ENCODE data around the gene CD2BP2. TPM values are rescaled to one million over a fixed set of nuclear protein-coding genes. Genes with fewer than 3 reads are reported as not detected.

Gene CD2BP2
- 10 to 100 TPM; 44.8 to 76.1 TPM for total RNA-seq

DNA sequence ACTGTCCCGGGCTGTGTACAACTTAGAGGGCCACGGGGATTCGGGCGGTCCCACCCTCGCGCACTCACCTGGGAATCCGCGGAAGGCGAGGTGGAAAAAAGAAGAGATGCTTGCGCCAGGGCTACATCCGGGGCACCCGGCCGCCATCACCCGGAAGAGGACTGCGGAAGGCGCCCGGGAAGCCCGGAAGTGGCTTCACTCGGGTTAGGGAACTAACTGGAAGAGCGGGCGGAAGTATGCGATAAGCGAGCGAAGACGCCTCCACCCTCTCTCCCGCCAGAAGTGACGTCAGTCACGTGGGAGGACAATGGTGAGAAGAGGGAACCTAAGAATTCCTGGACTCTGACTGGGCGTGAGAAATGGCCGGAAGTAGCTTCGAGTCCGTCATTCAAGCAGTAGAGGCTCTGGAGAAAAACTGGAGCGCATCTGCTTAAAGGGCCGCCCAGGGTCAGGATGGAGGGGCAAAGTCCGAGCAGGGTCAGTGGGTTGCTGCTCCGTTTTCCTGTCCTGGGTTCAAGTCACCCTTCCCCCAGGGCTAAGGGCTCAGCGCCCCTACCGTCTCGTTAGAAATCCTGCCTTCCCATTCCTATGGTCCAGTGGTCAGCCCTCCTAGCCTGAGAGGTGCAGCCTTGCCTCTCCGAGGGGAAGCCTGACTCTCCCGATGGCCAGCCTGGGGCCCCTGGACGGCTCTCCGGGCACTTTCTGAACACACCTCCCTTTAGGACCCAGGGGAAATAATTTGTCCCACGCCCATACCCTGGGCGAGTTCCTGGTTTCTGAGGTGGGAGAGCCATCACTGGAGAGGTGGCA lies at the start of gene CD2BP2:
Gene CD2BP2, minus strand, starts transcription at position 165 of the 810 bp plus-strand sequence. CDS start 627 bp downstream, outside the sequence.
- peak within 1 kb of the TSS; percentile 97 for H3K9ac ChIP-seq (ENCODE audit: low read depth in 2 of 2, low read length in 2 of 2)
- H3K36me3 ChIP-seq, result peaks cover 8% of the 10 kb centered on the region
- TF ChIP-seq, protein P1, sequence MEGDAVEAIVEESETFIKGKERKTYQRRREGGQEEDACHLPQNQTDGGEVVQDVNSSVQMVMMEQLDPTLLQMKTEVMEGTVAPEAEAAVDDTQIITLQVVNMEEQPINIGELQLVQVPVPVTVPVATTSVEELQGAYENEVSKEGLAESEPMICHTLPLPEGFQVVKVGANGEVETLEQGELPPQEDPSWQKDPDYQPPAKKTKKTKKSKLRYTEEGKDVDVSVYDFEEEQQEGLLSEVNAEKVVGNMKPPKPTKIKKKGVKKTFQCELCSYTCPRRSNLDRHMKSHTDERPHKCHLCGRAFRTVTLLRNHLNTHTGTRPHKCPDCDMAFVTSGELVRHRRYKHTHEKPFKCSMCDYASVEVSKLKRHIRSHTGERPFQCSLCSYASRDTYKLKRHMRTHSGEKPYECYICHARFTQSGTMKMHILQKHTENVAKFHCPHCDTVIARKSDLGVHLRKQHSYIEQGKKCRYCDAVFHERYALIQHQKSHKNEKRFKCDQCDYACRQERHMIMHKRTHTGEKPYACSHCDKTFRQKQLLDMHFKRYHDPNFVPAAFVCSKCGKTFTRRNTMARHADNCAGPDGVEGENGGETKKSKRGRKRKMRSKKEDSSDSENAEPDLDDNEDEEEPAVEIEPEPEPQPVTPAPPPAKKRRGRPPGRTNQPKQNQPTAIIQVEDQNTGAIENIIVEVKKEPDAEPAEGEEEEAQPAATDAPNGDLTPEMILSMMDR (IDR thresholded peaks at IDR 0.05), result no peak
- H3K27ac ChIP-seq, result peak within 1 kb of the TSS; percentile 94
- H3K27me3 ChIP-seq, result no peaks in the 10 kb centered on the region
- H3K4me3 ChIP-seq, result peak within 1 kb of the TSS; percentile 80
- DNase-seq, result peak; percentile 98
- H3K4me1 ChIP-seq, result peaks cover 7% of the 10 kb centered on the region
- intact Hi-C loops (cut with DNase I), result loop anchor here (10.0 kb wide), 1 partner anchor 261 kb away; the partner anchor contains the start of genes TBX6 and YPEL3
- no peaks in the 10 kb centered on the region for H3K9me3 ChIP-seq

DNA sequence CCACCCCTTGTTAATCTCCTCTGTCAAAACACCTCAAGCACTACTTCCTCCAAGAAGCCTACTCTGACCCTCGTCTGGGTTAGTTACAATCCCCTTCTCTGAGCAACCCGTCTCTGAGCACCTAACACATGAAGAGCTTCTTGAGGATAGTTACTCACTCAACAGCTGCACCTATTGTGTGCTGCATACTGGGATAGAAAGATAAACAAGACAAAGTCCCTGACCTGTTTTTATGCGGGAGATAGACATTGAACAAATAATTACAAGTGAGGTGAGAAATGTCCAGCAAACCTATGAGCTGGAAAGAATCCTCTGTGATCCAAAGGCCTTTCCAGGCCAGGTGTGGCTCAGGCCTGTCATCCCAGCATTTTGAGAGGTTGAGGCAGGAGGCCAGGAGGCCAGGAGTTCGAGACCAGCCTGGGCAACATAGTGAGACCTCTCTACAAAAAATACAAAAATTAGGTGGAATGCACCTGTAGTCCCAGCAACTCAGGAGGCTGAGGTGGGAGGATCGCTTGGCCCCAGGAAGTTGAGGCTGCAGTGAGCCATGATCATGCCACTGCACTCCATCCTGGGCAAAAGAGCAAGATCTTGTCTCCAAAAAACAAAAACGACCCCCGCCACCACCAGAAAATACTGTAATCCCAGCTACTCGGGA lies 46.8 kb upstream of the CD2BP2 start:
- no peaks in the 10 kb centered on the region for H3K27me3 ChIP-seq
- no peak overlapping the region for H3K4me3 ChIP-seq
- intact Hi-C loops (cut with DNase I), result no loop called here
- TF ChIP-seq, protein P1 (IDR thresholded peaks at IDR 0.05), result no peak
- H3K9me3 ChIP-seq, result no peaks in the 10 kb centered on the region
- no peak overlapping the region for H3K9ac ChIP-seq (ENCODE audit: low read depth in 2 of 2, low read length in 2 of 2)
- peaks cover 4% of the 10 kb centered on the region for H3K4me1 ChIP-seq
- H3K36me3 ChIP-seq, result no peaks in the 10 kb centered on the region
- H3K27ac ChIP-seq, result no peak overlapping the region
- no peak for DNase-seq

DNA sequence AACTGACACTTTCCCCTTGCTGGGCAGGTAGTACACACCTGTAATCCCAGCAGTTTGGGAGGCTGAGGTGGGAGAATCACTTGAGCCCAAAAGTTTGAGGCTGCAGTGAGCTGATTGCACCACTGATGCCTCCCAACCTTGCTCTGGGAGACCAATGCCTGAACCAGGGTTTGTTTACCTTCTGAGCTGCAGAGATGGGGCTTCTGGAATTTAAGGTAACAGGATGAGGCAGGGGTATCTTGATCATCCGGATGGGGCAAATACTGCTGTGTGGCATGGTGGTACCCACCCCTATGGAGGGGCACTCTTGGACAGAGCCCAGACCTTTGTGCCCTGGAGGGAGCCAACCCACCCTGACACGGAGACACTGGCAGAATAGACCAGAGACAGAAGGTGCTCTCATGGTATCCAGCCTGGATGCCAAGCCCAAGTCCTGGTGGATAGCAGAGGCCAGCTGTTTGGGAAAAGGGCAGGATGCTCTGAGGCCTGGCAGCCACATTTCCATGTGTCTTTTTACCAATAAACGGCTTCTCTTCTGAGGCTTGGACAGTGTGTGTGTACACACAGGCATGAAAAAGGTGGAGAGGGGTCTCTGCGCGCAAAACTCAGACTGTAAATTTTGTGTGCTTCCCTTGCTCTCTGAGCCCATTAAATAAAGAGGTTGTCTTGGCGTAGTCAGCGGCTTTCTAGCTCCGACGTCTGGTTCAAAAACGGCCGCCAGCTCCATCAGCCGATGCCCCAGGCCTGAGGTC lies 44.5 kb upstream of the CD2BP2 start:
- no peak for DNase-seq

DNA sequence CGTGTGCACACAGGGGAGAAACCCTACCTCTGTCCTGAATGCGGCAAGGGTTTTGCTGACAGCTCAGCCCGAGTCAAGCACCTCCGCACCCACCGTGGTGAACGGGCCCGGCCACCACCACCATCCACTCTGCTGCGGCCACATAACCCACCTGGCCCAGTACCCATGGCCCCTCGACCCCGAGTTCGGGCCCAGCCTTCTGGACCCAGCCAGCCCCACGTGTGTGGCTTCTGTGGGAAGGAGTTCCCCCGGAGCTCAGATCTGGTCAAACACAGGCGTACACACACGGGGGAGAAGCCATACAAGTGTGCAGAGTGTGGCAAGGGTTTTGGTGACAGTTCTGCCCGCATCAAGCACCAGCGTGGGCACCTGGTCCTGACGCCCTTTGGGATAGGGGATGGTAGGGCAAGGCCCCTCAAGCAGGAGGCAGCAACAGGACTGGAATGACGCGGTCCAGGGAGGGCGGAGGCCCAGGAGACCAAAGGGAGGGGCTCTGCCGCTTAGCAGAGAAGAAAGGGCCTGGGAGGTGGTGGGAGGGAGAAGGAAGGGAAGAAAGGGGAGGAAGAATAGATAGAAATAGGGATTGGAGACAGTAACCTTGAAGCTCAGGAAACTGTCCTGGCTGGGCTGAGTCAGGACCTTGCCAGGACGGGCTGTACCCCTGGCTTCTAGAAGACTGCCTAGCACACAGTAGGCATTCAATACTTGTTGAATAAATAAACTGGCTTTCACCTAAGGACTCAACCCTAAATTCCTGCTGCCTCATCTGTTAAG lies 43.7 kb upstream of the CD2BP2 start:
- TF ChIP-seq, protein P1 (IDR thresholded peaks at IDR 0.05), result no peak
- Histone ChIP-seq H3K27ac (peak overlapping the region; percentile 80), H3K9me3 (no peaks in the 10 kb centered on the region)

More for the DNA sequence above, 44.5 kb upstream of the CD2BP2 start:
- intact Hi-C loops (cut with DNase I), result no loop called here
- Histone ChIP-seq H3K36me3 (no peaks in the 10 kb centered on the region), H3K9me3 (no peaks in the 10 kb centered on the region), H3K27me3 (no peaks in the 10 kb centered on the region), H3K9ac (ENCODE audit: low read depth in 2 of 2, low read length in 2 of 2) (peak overlapping the region; percentile 63 to 76), H3K27ac (peak overlapping the region; percentile 80), H3K4me3 (peak overlapping the region; percentile 69), H3K4me1 (peaks cover 14% of the 10 kb centered on the region)
- TF ChIP-seq, protein P1 (IDR thresholded peaks at IDR 0.05), result no peak

More for the DNA sequence above, 43.7 kb upstream of the CD2BP2 start:
- Histone ChIP-seq H3K9ac (ENCODE audit: low read depth in 2 of 2, low read length in 2 of 2) (peak overlapping the region in 1 of 2 donors; percentile 76), H3K36me3 (no peaks in the 10 kb centered on the region), H3K4me3 (no peak overlapping the region), H3K27me3 (no peaks in the 10 kb centered on the region), H3K4me1 (peaks cover 14% of the 10 kb centered on the region)
- no peak for DNase-seq
- intact Hi-C loops (cut with DNase I), result no loop called here
